Embryonic facial prominence (tissue), 1 donor: ENCODE data around the gene ELSPBP1.
"Not testable (repeated sequence)": the region's sequence is repeated elsewhere in the genome, so short reads cannot be mapped to it uniquely, and the experiment has no call there.

Experiments
- DNase-seq: peaks from one replicate; pipeline ENCODE4 v3.0.0-alpha.2; 2016; ENCODE audit errors: extremely low spot score

ELSPBP1 gene

GRCh38 chr19:48043675-48044258 is 49.3 kb downstream of the ELSPBP1 start, which contains the start of gene CABP5:
TSS of gene CABP5 (minus strand) at chr19:48044079. CDS start at chr19:48043922, 157 bp downstream.
- DNase-seq = no peak

- no peak for DNase-seq
Observed at GRCh38 chr19:48044561-48044960, 50.1 kb downstream of the ELSPBP1 start.

GRCh38 chr19:48051335-48052033 is 57.1 kb downstream of the ELSPBP1 start:
- no peak for DNase-seq

- DNase-seq = no peak
Observed at GRCh38 chr19:48053076-48053475, 58.6 kb downstream of the ELSPBP1 start.

GRCh38 chr19:48053856-48054255 is 59.4 kb downstream of the ELSPBP1 start:
- no peak for DNase-seq

GRCh38 chr19:48059331-48059730 is 64.9 kb downstream of the ELSPBP1 start:
- no peak for DNase-seq

GRCh38 chr19:48060381-48060780 is 65.9 kb downstream of the ELSPBP1 start:
- no peak for DNase-seq

- no peak for DNase-seq
Observed at GRCh38 chr19:48061401-48062344, 67.2 kb downstream of the ELSPBP1 start.

GRCh38 chr19:48064509-48064908 is 70.1 kb downstream of the ELSPBP1 start:
- no peak for DNase-seq

- DNase-seq = no peak
Observed at GRCh38 chr19:48069435-48069834, 75.0 kb downstream of the ELSPBP1 start.

- not testable (repeated sequence) for DNase-seq
Observed at GRCh38 chr19:48070177-48070769, 75.8 kb downstream of the ELSPBP1 start.
